GM12875 (cell line): Measurements from ENCODE around the gene ZNF768.

Experiments
- H3K4me3 ChIP-seq: one replicate; pipeline ENCODE4 v1.5.1; 2011; ENCODE audit warnings: low read depth, low read length, control low read depth
- TF ChIP-seq, protein P1 (sequence below): IDR thresholded peaks from 2 replicates; pipeline ENCODE4 v1.5.1; 2011; ENCODE audit warnings: low read depth, mild to moderate bottlenecking, control low read depth, inconsistent platforms, low read length, moderate library complexity, borderline replicate concordance; ENCODE audit not compliant: insufficient read depth

The ZNF768 gene

DNA sequence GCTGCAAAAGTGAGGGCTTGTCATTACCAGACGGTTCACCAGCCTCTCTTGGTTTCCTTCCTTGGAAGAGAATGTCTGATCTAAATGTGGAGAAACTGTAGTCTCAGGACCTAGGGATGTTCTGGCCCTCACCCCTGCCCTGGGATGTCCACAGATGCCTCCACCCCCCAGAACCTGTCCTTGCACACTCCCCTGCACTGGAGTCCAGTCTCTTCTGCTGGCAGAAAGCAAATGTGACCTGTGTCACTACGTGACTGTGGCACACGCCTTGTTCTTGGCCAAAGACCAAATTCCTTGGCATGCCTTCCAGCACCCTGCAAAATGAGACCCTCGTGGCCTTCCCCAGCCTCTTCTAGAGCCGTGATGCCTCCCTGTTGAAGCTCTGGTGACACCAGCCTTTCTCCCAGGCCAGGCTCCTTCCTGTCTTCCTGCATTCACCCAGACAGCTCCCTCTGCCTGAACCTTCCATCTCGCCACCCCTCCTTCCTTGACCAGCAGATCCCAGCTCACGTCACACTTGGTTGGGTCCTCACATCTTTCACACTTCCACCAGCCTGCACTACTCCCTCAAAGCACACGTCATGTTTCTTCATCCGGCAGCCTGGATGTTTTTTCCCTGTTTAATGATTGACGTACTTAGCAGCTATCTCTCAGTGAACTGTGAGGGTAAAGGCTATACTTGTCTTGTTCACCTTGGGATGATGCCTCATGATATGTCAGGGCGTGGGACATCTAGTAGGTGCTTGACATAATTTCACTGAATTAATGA is 4.3 kb downstream of the ZNF768 start:
- TF ChIP-seq, protein P1, sequence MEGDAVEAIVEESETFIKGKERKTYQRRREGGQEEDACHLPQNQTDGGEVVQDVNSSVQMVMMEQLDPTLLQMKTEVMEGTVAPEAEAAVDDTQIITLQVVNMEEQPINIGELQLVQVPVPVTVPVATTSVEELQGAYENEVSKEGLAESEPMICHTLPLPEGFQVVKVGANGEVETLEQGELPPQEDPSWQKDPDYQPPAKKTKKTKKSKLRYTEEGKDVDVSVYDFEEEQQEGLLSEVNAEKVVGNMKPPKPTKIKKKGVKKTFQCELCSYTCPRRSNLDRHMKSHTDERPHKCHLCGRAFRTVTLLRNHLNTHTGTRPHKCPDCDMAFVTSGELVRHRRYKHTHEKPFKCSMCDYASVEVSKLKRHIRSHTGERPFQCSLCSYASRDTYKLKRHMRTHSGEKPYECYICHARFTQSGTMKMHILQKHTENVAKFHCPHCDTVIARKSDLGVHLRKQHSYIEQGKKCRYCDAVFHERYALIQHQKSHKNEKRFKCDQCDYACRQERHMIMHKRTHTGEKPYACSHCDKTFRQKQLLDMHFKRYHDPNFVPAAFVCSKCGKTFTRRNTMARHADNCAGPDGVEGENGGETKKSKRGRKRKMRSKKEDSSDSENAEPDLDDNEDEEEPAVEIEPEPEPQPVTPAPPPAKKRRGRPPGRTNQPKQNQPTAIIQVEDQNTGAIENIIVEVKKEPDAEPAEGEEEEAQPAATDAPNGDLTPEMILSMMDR, result no peak
- H3K4me3 ChIP-seq, result no peak overlapping the region

GRCh38 chr16:30521476-30521872 is 4.9 kb downstream of the ZNF768 start:
- TF ChIP-seq, protein P1, result no peak
- H3K4me3 ChIP-seq, result no peak overlapping the region

DNA sequence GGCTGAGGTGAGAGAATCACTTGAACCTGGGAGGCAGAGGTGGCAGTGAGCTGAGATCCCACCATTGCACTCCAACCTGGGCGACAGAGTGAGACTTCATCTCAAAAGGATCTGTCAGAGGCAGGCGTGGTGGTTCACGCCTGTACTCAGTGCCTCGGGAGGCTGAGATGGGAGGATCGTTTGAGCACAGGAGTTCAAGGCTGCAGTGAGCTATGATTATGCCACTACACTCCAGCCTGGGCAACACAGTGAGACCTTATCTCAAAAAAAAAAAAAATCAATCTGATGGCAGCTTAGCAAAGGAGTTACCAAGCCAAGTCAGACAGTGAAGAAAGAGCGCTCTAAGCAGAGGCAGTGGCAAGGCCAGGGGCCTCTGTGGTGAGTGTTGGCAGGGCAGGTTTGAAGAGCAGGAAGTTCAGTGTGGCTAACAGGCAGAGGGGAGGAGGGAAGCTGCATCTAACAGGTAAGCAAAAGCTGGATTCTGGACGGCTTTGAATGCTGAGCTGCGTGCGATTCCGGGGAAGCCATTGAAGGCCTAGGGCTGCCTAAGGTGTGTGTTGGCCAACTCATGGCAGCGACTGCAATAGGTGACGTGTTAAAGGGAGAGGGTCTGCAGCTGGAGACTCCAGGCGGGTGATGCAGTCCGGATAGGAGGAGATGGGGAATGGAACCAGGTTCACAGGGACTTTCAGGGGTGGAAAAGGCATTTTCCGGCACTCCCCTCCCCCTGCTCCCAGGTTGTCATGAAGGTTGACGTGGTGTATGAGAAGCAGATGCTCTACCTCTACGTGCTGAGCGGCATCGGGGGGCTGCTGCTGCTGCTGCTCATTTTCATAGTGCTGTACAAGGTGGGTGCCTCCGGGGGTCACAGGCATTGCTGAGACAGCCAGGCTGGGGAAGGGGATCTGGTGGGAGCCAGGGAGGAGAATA is 7.0 kb downstream of the ZNF768 start:
- no peak overlapping the region for H3K4me3 ChIP-seq
- TF ChIP-seq, protein P1, result no peak

DNA sequence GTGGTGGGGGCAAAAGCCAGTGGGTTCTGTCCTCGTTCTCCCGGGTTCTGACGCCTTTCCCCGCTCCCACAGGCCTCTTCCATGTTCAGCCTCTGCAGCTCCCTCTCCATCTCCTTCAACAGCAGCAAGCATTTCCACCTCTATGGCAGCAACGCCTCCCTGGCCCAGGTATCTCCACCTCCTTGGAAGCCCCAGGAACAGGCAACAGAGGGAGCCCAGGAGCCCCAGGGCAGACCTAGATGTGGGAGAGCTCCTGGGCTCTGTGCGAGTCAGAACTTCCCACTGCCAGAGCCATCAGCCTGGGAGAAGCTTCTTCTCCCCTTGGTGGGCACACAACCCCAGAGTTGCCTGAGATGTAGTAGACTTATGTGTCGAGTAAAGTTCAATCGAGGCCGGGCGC is 7.8 kb downstream of the ZNF768 start:
- H3K4me3 ChIP-seq, result no peak overlapping the region
- TF ChIP-seq, protein P1, result no peak

- TF ChIP-seq, protein P1, result no peak
- no peak overlapping the region for H3K4me3 ChIP-seq
Measured at GRCh38 chr16:30515275-30515674, 11.1 kb downstream of the ZNF768 start.

GRCh38 chr16:30511509-30511908 is 14.9 kb downstream of the ZNF768 start:
- TF ChIP-seq, protein P1, result no peak
- no peak overlapping the region for H3K4me3 ChIP-seq
